Uterus (tissue), 2 donors: ENCODE measurements around the gene PCDHGA11.

Experiments used
- POLR2A ChIP-seq, 2 donors: fragments of 450-650 bp; IDR thresholded peaks; one replicate each; pipeline ENCODE4 v1.6.1; 2016; ENCODE audit warnings: antibody characterized with exemption in 2 of 2, mild to moderate bottlenecking in 1 of 2, moderate library complexity in 1 of 2
- TF ChIP-seq, protein P1 (sequence below), 4 experiments: fragments of 200-600 bp in 2 of 4; fragments of 450-650 bp in 2 of 4; sonication (generic) in 2 of 4; IDR thresholded peaks; one replicate each; pipeline ENCODE4 v1.5.1; 2016 to 2019; ENCODE audit warnings: antibody characterized with exemption in 4 of 4, mild to moderate bottlenecking in 2 of 4, moderate library complexity in 1 of 4

DNA sequence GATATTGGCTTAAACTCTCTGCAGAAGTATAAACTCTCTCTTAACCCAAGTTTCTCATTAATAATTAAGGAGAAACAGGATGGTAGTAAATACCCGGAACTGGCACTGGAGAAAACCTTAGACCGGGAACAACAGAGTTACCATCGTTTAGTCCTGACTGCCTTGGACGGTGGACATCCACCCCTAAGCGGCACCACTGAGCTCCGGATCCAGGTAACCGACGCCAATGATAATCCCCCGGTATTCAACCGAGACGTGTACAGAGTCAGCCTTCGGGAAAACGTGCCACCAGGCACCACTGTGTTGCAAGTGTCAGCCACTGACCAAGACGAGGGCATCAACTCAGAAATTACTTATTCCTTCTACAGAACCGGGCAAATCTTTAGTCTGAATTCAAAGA lies 22.2 kb upstream of the PCDHGA11 start:
- TF ChIP-seq, protein P1, sequence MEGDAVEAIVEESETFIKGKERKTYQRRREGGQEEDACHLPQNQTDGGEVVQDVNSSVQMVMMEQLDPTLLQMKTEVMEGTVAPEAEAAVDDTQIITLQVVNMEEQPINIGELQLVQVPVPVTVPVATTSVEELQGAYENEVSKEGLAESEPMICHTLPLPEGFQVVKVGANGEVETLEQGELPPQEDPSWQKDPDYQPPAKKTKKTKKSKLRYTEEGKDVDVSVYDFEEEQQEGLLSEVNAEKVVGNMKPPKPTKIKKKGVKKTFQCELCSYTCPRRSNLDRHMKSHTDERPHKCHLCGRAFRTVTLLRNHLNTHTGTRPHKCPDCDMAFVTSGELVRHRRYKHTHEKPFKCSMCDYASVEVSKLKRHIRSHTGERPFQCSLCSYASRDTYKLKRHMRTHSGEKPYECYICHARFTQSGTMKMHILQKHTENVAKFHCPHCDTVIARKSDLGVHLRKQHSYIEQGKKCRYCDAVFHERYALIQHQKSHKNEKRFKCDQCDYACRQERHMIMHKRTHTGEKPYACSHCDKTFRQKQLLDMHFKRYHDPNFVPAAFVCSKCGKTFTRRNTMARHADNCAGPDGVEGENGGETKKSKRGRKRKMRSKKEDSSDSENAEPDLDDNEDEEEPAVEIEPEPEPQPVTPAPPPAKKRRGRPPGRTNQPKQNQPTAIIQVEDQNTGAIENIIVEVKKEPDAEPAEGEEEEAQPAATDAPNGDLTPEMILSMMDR (IDR thresholded peaks at IDR 0.05), result no peak
- no peak for TF ChIP-seq POLR2A (IDR thresholded peaks at IDR 0.05)
